ENCODE measurements around the gene AGBL4.

Gene AGBL4

DNA sequence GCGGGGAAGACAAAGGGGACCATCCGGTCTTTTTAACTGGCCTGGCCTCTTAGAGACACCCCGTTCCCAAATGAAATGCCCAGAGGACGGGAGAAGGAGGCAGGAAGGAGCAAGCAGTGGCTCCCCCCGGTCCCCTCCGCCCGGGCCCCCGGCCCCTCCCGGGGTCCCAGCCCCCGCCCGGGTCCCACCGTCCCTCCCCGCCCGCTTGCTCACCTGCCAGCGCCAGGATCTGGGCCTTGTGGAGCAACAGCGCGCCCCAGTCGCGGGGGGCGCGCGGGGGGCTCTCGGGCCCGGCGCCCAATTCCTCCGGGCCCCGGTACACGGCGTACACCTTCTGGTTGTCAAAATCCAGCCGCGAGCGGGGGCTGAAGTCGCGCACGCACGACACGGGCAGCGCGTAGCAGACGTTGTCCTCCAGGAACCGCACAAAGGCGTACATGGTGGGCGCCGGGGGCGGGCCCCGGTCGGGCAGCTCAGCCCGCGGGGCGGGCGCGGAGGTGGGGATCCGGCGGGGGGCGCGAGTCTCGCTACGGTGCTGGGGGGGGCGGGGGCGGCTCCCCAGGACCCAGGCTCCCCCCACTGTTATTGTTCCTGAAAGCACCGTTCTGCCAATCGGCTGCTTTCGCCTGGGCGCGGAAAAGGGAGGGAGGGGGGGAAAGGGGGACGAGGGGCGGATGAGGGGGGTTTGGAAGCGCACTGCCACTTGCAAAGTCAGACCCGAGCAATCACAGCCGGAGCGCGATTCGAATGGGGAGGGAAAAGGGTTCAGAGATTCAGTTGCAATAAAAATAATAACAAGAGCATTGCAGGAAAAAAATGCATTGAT, 1247.1 kb downstream of the AGBL4 start, which contains the start of gene BEND5:
BEND5 (minus strand) TSS at position 499 of the 826 bp plus-strand sequence; CDS start at position 439, 60 bp downstream.
- no peak for FAIRE-seq
- DNase-seq (ENCODE audit: low spot score) = no peak

DNA sequence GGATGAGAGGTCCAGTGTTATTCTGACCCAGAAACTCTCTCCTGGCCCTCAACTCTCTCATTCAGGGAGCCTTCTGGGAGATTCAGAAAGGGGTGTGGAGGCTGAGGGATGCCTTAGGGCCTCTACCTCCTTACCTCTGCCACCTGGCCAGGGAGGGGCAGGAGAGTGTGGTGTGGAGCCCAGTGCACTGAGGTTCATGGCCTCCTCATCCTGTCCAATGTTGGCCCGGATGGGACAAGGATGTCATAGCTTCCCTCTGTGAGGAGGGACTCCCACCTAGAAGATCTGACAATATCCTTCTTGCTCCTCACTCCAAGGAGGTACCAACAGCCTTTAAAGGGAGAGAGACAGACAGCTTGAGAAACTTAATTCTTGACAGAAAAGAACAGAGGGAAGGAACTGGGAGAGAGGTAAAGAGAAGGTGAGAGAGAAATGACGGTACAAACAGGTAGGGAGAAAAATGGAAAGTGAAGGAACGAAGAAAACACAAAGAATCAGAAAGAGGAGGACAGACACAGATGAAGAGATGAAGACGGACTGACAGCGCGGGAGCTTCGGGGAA, 1247.8 kb downstream of the AGBL4 start:
- FAIRE-seq (no peak), DNase-seq (ENCODE audit: low spot score) (no peak)

GRCh38 chr1:48773133-48773532, 1250.6 kb downstream of the AGBL4 start:
- FAIRE-seq (no peak), DNase-seq (ENCODE audit: low spot score) (no peak)

DNA sequence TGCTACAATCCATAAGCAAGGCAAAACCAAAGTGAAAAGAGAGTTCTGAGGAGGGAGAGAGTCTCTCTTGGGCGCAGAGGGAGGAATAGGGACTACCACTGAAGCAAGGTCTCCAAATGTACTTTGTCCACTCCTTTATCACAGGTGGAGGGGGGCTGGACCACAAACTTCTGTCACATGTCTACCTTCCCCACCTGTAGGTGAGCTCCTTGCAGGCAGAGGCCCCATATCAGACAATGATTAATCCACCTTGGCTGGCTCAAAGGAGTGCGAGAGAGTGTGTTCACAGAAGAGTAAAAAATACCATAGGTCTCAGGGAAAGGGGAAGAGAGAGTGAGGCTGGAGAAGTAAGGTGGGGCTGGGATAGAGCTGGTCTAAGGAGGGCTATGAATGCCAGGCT, 1251.5 kb downstream of the AGBL4 start:
- FAIRE-seq = no peak
- DNase-seq (ENCODE audit: low spot score) = no peak

GRCh38 chr1:48771561-48771960, 1252.2 kb downstream of the AGBL4 start:
- DNase-seq (ENCODE audit: low spot score) (no peak), FAIRE-seq (no peak)

- FAIRE-seq (no peak), DNase-seq (ENCODE audit: low spot score) (no peak)
Observed at GRCh38 chr1:48767975-48768510, 1255.7 kb downstream of the AGBL4 start.

GRCh38 chr1:48765335-48765734, 1258.4 kb downstream of the AGBL4 start:
- no peak for FAIRE-seq

DNA sequence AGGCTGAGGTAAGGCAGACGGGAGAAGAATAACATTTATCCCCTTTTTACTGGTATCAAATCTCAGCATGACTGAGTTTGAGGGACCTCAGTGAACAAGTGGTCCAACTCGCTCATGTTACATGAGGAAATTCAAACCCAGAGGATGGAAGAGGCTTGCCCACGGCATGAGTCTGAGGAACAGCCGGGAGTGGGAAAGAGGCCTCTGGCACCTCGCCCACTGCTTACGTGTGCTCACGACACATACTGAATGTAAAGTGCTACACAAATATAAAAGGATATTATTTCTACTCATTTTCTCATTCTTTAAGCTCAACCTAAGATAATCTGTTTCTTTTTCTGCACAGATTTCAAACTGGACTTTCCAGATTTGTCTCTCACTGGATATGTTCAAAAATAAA, 1261.8 kb downstream of the AGBL4 start:
- FAIRE-seq = no peak

More at GRCh38 chr1:48765335-48765734, 1258.4 kb downstream of the AGBL4 start:
- DNase-seq (ENCODE audit: low spot score) = no peak

GRCh38 chr1:48761411-48761810, 1262.3 kb downstream of the AGBL4 start:
- DNase-seq (ENCODE audit: low spot score) (no peak), FAIRE-seq (no peak)

More for the DNA sequence above, 1261.8 kb downstream of the AGBL4 start:
- DNase-seq (ENCODE audit: low spot score) = no peak

- DNase-seq (ENCODE audit: low spot score) (no peak), FAIRE-seq (no peak)
Observed at GRCh38 chr1:48760857-48761256, 1262.9 kb downstream of the AGBL4 start.

DNA sequence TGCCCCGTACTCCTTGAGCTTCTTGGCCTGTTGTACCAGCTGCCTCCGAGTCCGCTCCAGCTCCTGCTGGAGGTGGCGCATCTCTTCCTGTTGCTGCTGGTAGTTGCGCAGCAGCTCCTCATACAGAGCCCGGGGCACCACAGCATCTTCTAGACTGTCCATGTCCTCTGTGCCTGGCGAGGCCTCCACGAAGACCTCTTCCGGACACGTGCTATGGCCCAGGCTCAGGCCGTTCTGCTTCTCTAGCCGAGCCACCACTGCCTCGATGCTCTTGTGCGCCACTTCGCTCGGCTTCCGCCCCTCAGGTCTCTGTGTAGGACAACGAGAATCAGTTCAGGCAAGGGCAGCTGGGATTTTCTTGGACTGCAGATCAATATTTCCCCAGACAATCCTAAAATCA, 1264.8 kb downstream of the AGBL4 start:
- no peak for DNase-seq (ENCODE audit: low spot score)
- FAIRE-seq = no peak

DNA sequence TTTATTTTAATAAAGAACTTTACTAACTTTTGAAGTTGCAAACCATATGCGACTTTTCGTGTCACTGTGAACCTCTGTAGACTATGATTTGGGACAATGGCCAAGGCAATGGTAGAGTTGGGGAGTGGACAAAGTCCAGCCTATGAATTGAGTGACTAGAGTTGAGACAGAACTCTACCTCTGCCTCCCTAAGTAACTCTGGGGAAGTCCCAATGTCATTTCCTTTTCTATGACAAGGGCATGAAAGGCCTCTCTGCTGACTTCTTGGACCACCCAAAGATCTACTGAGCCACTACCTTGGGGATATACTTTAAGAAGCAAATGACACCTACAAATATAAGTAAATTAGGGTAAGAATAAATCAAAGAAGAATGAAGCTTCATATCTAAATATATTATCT, 1266.4 kb downstream of the AGBL4 start:
- no peak for FAIRE-seq
- no peak for DNase-seq (ENCODE audit: low spot score)

- FAIRE-seq (no peak), DNase-seq (ENCODE audit: low spot score) (no peak)
Observed at GRCh38 chr1:48756683-48757316, 1267.0 kb downstream of the AGBL4 start.

GRCh38 chr1:48753293-48753692, 1270.5 kb downstream of the AGBL4 start:
- FAIRE-seq = no peak
- DNase-seq (ENCODE audit: low spot score) = no peak

- FAIRE-seq (no peak), DNase-seq (ENCODE audit: low spot score) (no peak)
Observed at GRCh38 chr1:48750109-48750508, 1273.6 kb downstream of the AGBL4 start.

DNA sequence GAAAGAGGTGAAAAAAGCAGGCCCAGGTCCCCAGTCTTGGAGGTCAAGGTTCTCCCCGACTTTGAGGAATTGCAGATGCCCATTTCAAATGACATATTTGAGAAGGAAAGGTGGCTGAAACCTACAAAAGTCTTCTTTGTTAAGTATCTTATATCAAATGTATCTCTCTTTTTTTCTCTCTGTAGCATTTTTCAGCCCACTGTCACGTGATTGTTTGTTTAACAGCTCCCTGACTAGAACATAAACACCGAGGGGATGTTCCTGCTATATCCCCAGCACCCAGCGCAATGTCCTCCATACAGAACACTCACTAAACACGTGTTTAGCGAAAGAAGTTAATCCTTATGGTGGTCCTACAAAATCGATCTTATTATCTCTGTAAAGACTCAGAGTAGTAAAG, 1274.7 kb downstream of the AGBL4 start:
- DNase-seq (ENCODE audit: low spot score) = no peak
- FAIRE-seq = no peak

DNA sequence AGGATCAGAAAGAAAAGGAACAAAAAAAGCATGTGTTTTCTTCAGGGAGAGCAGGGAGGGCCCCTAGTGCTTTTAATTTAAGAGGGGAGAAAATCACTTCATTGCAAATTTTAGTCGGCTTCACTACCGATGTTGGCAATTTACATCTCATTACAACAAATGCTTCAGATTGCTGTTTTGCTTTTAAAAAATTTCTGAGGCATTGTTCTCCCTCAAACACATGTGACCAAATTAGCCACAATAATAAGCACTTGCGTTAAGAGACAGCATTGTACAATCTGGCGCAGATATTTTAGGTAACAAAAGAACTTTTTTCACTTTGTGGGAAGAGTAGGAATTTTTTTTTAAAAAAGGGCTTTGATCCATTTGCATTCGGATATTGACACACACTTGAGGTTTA, 1276.8 kb downstream of the AGBL4 start:
- DNase-seq (ENCODE audit: low spot score) (no peak), FAIRE-seq (no peak)

GRCh38 chr1:48744032-48744431, 1279.7 kb downstream of the AGBL4 start:
- DNase-seq (ENCODE audit: low spot score) (no peak), FAIRE-seq (no peak)

DNA sequence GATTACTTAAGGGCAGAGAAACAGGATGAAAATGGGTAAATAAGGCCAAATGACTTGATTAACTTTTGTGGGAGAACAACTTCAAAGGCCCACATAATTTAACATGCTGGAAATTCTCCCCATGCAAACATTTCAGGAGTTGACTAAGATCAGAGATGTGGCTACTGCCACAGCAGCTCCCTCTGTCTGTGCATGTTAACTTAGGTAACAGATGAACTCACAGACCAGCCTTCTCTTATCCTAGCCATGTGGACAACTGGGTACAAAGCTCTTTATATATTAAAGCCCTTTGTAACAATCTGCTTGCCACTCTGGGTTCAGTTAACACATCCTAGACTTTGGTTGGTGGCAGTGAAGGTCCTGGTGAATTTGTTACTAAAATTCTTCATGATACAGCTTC, 1280.3 kb downstream of the AGBL4 start:
- FAIRE-seq = no peak
- no peak for DNase-seq (ENCODE audit: low spot score)

DNA sequence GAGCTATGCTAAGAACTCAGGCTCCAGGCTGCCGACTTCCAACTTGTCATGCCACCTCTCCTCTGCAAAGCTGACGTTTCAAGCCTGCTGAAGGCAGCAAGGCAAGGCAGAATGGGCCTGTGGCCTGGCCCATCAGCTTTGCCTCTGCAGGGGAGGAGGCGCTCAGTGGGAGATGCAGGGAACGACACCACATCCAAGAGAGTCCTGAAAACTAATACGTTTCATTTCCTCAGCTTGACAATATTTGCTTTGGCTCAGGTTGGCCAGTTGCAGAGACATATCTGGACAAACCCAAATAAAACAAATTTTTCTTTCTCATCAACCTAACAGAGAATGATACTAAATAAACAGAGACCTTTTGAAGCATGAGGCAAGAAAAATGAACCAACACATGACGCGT, 1282.4 kb downstream of the AGBL4 start:
- no peak for DNase-seq (ENCODE audit: low spot score)
- no peak for FAIRE-seq

DNA sequence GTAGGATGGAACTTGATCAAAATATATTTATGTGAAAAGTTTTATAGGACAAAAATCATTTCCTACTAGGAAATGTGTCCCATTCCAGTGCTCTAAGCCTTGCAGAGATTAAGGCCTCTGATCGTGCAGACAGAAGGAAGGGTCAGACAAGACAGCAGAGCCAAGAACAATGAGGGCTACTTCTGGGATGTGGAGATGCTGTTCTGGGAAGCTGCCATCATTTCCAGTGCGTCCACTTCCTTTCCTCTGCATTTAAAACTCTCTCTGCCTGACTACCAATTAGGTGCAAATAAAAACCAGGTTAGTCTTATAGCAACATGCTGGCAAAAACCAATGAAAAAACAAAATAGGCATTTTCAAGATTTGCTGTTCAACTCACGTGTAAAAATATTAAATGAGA, 1283.1 kb downstream of the AGBL4 start:
- no peak for FAIRE-seq
- no peak for DNase-seq (ENCODE audit: low spot score)

- FAIRE-seq (no peak), DNase-seq (ENCODE audit: low spot score) (no peak)
Observed at GRCh38 chr1:48739091-48739490, 1284.7 kb downstream of the AGBL4 start.

Data from RCC 7860 (cell line).